Epithelial cell of esophagus (primary cell): Measurements from ENCODE around the gene UTP4.
A peak's percentile ranks its signal among the peaks of the same experiment; 100 is the strongest.

Source experiments
- DNase-seq: peaks from one replicate; pipeline ENCODE4 v3.0.0; 2010; ENCODE audit warnings: low read depth
- H3K4me3 ChIP-seq: 2 replicates; pipeline ENCODE4 v1.5.1; 2011; ENCODE audit warnings: mild to moderate bottlenecking, low read length, control low read depth
- TF ChIP-seq, protein P1 (sequence below): IDR thresholded peaks from 2 replicates; pipeline ENCODE4 v1.5.1; 2011; ENCODE audit warnings: low read depth, mild to moderate bottlenecking, low read length, control low read depth, inconsistent platforms; ENCODE audit not compliant: insufficient read depth; ENCODE audit errors: missing control alignments

Gene UTP4

DNA sequence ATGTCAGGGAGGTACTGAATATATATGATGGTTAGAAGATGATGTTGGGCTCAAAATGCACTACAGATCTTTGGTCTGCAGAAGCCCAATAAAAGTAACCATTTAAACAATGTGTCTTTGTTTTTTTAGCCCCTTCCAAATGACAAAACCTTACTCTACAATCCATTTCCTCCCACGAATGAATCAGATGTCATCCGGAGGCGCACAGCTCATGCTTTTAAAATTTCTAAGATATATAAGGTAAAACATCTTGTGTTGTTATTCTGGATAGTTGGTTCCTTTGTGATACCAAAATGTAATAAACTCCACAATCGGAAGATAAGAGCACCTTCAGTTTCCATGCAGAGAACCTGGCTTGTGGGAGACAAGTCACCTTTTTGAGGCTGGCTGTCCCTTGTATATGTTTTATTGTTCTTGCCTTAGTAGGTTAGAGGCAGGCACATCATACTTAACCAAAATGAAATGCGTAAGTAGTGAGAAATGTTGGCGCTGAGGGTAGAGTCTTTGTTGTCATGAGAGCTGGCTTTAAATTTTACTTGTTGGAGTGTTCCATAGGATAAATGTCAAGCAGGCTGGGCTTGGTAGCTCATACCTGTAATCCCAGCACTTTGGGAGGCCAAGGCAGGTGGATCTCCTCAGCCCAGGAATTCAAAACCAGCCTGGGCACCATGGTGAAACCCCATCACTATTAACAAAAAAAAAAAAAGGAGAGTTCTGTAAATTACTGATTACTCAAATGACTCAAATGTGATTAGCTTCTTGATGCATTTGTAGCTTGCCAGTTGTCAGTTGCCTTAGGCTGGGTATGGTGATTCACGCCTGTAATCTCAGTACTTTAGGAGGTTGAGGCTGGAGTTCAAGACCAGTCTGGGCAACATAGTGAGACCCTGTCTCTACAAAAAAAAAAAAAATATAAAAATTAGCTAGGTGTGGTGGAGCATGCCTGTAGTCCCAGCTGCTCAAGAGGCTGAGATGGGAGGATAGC lies 34.8 kb downstream of the UTP4 start:
- no peak overlapping the region for H3K4me3 ChIP-seq
- TF ChIP-seq, protein P1, sequence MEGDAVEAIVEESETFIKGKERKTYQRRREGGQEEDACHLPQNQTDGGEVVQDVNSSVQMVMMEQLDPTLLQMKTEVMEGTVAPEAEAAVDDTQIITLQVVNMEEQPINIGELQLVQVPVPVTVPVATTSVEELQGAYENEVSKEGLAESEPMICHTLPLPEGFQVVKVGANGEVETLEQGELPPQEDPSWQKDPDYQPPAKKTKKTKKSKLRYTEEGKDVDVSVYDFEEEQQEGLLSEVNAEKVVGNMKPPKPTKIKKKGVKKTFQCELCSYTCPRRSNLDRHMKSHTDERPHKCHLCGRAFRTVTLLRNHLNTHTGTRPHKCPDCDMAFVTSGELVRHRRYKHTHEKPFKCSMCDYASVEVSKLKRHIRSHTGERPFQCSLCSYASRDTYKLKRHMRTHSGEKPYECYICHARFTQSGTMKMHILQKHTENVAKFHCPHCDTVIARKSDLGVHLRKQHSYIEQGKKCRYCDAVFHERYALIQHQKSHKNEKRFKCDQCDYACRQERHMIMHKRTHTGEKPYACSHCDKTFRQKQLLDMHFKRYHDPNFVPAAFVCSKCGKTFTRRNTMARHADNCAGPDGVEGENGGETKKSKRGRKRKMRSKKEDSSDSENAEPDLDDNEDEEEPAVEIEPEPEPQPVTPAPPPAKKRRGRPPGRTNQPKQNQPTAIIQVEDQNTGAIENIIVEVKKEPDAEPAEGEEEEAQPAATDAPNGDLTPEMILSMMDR = no peak
- DNase-seq = peak; percentile 67

DNA sequence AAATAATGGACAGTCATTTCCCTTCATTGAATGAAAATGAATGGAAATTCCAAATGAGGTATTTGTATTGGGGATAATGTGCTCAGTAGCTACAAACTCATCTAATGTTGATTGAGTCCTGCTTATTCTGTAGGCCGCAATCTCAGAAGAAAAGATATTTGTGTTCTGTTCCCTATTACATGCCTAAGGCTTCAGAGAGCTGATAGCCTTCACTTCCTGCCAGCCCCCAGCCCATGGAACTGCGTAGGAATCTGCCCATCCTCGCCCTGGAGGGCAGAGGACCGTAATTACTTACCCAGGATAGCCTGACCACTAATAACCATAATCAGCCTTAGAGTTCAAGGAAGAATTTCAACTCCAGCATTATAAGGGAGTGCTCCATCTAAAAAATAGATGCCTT lies 36.6 kb downstream of the UTP4 start:
- no peak for DNase-seq
- TF ChIP-seq, protein P1 = no peak
- H3K4me3 ChIP-seq = no peak overlapping the region

DNA sequence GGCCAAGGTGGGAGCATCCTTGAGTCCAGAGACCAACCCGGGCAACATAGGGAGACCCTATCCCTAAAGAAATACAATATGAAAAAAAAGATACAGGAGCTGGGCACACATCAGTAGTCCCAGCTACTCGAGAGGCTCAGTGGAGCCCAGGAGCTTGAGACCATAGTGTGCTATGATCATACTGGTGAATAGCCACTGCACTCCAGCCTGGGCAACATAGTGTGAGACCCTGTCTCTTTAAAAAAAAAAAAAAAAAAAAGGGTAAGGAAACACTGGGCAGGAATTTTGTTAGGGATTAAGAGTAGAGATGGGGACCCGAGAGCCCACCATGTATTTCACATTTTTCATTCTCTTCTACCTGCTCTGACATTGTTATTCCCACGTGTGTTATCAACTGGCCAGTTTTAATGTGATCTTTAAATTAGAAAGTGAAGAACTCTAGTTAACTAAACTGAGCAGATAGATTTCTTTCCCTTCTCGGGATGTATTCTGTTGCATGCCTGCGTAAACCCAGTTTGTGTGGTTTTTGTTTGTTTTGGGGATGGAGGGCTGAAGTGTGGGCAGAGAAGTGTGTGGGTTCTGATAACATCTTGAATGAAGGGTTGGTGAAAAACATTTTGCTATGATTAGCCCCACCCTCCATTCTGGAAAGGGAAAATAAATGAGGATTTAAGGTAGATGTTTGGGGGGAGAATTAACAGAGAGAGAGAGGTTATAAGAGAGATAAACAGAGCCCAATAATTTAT lies 37.3 kb downstream of the UTP4 start:
- H3K4me3 ChIP-seq = no peak overlapping the region
- TF ChIP-seq, protein P1 = no peak
- no peak for DNase-seq

DNA sequence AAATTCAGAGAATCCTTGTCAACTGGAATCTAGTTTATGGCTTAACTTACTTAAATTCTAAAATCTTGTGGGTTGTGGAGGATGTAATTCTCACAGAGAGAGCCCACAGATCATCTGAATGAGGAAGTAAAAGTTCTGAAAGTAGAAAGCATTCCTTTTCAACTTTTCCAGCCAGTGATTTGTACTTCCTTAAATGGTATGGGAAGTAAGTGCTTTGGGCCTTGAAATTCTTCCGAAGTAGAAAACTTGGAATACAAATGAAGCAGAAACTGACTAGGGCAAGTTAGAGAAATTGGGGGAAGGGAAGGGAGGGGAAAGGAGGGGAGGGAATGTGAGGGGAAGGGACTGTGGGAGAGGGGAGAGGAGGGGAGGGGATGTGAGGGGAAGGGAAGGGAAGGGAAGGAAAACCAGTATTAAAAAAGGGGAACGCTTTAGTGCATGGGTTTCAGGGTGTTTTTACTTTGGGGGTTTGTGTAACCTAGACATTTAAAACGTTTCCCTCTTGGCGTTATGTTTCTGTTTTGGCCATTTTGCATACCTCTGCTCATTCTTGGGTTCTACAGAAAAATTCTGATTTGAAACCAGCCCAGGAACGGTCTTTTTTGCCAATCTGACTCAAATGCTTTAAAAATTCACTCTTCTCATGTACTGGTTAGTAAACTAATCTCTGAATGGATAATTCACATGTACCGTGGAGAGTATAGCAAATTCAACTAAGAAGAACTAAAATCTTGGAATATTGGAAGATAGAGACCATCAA lies 39.1 kb downstream of the UTP4 start:
- TF ChIP-seq, protein P1 = no peak
- DNase-seq = no peak
- H3K4me3 ChIP-seq = no peak overlapping the region

DNA sequence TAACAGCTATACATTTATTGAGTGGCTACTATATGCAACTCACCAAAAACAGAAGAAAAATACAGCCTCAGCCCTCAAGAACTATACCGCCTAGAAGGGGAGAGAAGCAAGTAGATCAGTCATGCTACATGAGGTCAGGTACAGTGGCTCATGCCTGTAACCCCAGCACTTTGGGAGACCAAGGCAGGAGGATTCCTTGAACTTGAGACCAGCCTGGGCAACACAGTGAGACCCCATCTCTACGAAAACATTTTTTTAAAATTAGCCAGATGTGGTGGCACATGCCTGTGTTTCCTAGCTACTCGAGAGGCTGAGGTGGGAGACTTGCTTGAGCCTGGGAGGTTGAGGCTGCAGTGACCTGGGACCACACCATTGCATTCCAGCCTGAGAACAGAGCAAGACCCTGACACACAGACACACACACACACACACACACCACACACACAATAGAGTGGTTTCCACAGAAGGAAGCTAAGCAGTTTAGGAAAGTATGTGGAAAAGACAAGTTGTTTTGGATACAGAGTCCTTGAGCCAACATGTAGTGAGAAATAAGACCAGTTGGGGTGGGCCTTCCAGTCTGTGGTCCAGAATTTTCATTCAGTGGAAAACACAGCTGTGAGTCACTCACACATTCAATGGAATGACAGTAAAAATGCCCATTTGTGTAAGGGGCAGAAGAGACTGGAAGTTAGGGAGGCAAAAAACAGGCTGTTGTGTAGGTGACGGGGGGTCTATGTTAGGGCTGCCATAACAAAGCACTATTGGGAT lies 43.8 kb downstream of the UTP4 start:
- no peak overlapping the region for H3K4me3 ChIP-seq
- no peak for DNase-seq
- TF ChIP-seq, protein P1 = no peak

DNA sequence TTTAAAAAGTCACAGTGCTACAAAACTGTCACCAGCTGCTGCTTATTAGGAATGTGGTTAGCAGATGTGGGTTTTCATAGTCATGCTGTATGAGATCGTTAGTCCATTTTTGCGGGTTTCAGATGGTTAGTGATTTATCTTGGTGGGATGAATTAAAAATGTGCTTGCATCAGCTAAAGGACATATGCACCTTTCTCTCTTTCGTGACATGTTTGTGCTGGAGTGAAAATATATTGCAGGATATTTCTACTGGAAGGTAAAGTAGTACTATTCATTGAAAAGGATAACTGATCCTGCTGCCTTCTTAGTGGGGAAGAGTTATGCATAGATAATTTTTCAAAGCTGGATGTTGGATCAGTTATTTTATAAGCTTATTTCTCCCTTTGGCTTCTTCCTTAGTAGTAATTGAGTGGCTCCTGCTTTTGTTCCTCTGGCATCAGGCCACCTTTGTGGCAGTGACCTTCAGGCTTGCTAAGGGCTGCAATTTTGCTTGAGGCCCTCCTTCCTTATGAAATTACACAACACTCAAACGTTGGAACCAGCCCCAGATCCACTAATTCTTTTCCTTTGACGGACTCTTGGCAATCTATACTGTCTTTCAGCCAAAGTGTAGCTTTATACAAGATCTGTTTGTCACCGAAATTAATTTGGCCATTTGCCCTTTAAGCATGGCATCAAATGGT lies 47.0 kb downstream of the UTP4 start:
- TF ChIP-seq, protein P1 = no peak
- H3K4me3 ChIP-seq = no peak overlapping the region
- peak; percentile 51 for DNase-seq
